HEK293T (cell line): ENCODE results near the gene ZFAND2B.

Source experiments
- ELF4 ChIP-seq: fragments of 450-650 bp; IDR thresholded peaks from 2 replicates; pipeline ENCODE4 v1.6.1; 2017; ENCODE audit warnings: antibody characterized with exemption
- NFRKB ChIP-seq: fragments of 450-650 bp; IDR thresholded peaks from 2 replicates; pipeline ENCODE4 v1.6.1; 2016; ENCODE audit warnings: mild to moderate bottlenecking, moderate library complexity
- PKNOX1 ChIP-seq: fragments of 450-650 bp; IDR thresholded peaks from 2 replicates; pipeline ENCODE4 v1.6.1; 2016
- SP1 ChIP-seq: fragments of 450-650 bp; IDR thresholded peaks from 2 replicates; pipeline ENCODE4 v1.6.1; 2017

- TF ChIP-seq SP1 (no peak), NFRKB (no peak), ELF4 (no peak), PKNOX1 (no peak)
These were observed 28.0 kb upstream of the ZFAND2B start for GRCh38 chr2:219178377-219179175.
